ENCODE results near the gene LMF2.

Gene LMF2

DNA sequence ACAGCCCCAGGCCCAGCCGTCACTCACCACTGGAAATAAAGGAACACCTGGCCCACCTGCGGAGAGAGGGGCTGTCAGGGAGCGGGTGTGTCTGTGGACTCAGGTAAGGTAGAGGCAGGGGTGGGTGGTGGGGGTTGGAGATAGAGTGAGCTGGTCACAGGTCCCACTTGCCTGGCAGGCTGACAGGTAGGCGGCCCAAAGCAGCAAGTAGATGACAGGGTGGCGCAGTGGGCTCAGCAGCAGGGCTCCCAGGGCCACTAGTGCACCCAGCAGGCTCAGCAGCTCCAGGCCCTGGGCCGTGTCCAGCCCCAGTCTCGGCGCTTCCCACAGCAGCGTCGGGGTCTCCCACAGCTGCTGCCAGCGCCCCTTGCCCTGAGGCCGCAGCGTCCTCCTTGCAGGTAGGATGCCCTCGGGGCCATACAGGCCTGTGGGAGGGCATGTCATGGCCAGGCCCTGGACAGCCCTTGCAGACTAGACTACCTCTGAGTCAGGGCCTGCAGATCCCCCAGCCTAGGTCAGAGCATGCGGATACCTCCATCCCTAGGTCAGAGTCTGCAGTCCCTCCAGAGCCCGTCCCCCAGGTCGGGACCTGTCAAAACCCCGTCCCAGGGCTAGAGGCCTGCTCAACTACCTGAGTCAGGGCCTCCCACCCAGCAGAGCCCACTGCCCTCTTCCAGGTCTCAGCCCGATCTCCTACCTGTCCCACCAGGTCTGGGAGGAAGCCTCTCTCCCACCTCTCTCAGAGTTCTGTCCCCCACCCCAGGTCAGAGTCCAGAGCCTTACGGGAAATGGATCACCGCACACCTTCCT, 686 bp downstream of the LMF2 start:
- H3K4me3 Mint-ChIP-seq: peak overlapping the region; percentile 96
- peaks cover 10% of the 10 kb centered on the region for H3K4me1 Mint-ChIP-seq (ENCODE audit: low read depth)
- peaks cover 3% of the 10 kb centered on the region for H3K36me3 Mint-ChIP-seq (ENCODE audit: low read depth)

DNA sequence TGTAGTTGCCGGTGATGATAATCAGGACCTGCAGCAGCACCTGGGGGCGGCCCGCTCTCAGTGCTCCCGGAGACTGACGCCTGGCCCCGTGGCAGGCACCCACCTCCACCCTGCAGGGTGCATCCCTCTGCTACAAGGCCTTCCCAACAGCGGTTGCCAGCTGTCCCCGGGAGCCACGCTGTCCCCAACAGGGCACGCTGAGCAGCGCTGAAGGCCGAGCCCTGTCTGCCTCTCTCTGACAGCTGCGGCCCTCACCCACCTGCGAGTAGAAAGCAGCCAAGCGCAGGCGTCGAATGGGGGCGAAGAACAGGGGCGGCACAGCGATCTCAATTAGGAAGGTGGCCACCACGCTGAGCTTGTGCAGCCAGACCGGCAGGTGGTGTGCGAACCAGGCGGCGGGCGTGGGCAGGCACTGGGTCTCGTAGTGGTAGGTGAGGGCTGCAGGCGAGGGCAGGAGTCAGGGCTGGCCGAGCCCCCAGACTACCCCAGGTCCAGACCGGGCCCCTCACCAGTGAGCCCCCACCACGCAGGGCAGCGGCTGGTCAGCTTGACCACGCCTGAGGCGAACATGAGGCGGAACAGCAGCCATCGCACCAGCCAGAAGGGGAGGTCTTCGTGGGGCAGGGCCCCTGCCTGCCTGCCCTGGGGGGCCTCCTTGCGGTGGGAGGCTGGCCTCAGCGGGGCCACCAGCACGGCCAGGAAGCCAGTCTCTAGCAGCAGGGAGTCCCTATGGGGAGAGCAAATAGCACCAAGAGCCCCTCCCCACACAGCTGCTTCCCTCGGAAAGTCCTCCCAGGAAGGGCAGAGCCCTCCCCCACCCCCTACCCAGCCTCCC, 1.5 kb downstream of the LMF2 start:
- Mint-ChIP-seq H3K9me3 (no peaks in the 10 kb centered on the region), H3K27ac (no peak overlapping the region), H3K4me1 (ENCODE audit: low read depth) (peaks cover 10% of the 10 kb centered on the region), H3K27me3 (ENCODE audit: low read depth) (no peaks in the 10 kb centered on the region), H3K4me3 (peak overlapping the region; percentile 96), H3K36me3 (ENCODE audit: low read depth) (peaks cover 3% of the 10 kb centered on the region)

More for the DNA sequence above, 686 bp downstream of the LMF2 start:
- no peaks in the 10 kb centered on the region for H3K27me3 Mint-ChIP-seq (ENCODE audit: low read depth)
- H3K27ac Mint-ChIP-seq: peak overlapping the region; percentile 91
- H3K9me3 Mint-ChIP-seq: no peaks in the 10 kb centered on the region

DNA sequence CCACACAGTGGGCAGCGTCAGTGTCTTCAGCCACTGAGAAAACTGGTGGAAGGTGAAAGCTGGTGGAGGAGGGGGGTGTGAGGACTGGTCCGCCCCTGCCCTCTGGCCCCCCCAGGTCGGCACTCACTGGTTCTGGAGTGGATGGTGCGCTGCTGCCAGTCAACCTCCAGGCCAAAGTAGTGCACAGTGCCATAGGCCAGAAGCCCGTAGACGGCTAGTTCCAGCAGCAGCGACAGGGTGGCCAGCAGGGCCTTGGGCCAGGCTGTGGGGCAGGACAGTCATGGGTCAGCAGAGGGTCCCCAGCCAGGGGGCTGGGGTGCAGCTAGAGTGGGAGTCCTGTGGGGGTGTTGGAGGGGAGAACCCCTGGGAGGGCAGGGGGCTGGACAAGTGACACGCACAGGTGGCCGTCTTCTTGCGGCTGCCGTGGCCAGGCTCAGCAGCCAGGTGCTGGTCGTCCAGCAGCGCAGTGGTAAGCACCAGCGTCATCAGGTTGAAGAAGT, 2.2 kb downstream of the LMF2 start:
- peaks cover 10% of the 10 kb centered on the region for H3K4me1 Mint-ChIP-seq (ENCODE audit: low read depth)
- peaks cover 3% of the 10 kb centered on the region for H3K36me3 Mint-ChIP-seq (ENCODE audit: low read depth)
- no peaks in the 10 kb centered on the region for H3K27me3 Mint-ChIP-seq (ENCODE audit: low read depth)
- H3K27ac Mint-ChIP-seq: no peak overlapping the region
- H3K9me3 Mint-ChIP-seq: no peaks in the 10 kb centered on the region
- H3K4me3 Mint-ChIP-seq: peak overlapping the region; percentile 28

GRCh38 chr22:50504369-50505211, 2.9 kb downstream of the LMF2 start:
- H3K4me1 Mint-ChIP-seq (ENCODE audit: low read depth): peaks cover 9% of the 10 kb centered on the region
- no peaks in the 10 kb centered on the region for H3K9me3 Mint-ChIP-seq
- H3K27me3 Mint-ChIP-seq (ENCODE audit: low read depth): no peaks in the 10 kb centered on the region
- no peak overlapping the region for H3K27ac Mint-ChIP-seq
- peaks cover 3% of the 10 kb centered on the region for H3K36me3 Mint-ChIP-seq (ENCODE audit: low read depth)
- H3K4me3 Mint-ChIP-seq: no peak overlapping the region

GRCh38 chr22:50503475-50504145, 3.9 kb downstream of the LMF2 start:
- Mint-ChIP-seq H3K27me3 (ENCODE audit: low read depth) (no peaks in the 10 kb centered on the region), H3K4me3 (no peak overlapping the region), H3K9me3 (no peaks in the 10 kb centered on the region), H3K36me3 (ENCODE audit: low read depth) (peaks cover 3% of the 10 kb centered on the region), H3K27ac (no peak overlapping the region), H3K4me1 (ENCODE audit: low read depth) (peaks cover 2% of the 10 kb centered on the region)

DNA sequence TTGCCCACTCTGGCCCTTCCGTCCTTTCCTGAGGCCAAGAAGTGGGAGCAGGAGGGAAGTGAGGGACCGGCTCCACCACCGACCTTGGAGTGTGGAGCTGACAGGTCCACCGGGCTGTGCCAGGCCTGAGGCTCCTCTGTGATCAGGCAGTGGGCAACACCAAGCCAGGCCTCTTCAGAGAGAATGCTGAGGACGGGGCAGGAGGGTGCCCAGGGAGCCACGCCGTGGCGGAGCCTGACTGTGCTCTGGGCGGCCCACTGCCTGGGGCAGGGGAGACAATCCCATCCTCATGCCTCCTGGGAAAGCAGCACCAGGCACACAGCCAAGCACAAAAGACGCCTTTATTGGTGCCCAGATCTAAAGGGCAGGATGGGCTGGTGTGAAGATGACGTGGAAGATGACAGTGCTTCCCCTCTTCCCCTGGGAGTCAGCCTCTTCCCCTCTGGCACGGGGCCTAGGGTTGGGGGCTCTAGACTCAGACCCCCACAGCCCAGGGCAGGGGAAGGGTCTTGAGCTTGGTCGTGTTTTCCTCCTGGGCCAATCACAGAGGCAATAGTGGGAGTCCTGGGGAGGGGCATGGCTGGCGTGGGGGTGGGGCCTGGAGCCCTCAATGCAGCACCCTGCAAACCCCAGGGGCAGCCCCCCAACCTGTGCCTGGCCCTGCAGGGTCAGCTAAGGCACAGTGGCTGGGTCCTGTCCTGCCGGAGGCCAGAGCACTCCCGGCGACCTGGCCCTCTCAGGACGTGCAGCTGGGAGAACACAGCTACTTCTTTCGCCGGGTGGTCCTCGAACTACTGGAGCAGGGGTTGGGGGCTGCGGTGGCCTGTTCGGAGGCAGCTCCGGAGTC, 4.7 kb downstream of the LMF2 start:
- H3K9me3 Mint-ChIP-seq: no peaks in the 10 kb centered on the region
- peaks cover 6% of the 10 kb centered on the region for H3K4me1 Mint-ChIP-seq (ENCODE audit: low read depth)
- H3K27ac Mint-ChIP-seq: no peak overlapping the region
- peaks cover 2% of the 10 kb centered on the region for H3K27me3 Mint-ChIP-seq (ENCODE audit: low read depth)
- no peak overlapping the region for H3K4me3 Mint-ChIP-seq
- H3K36me3 Mint-ChIP-seq (ENCODE audit: low read depth): peaks cover 3% of the 10 kb centered on the region

- H3K4me1 Mint-ChIP-seq (ENCODE audit: low read depth): peaks cover 6% of the 10 kb centered on the region
- no peak overlapping the region for H3K27ac Mint-ChIP-seq
- no peaks in the 10 kb centered on the region for H3K9me3 Mint-ChIP-seq
- peaks cover 4% of the 10 kb centered on the region for H3K27me3 Mint-ChIP-seq (ENCODE audit: low read depth)
- H3K4me3 Mint-ChIP-seq: no peak overlapping the region
- H3K36me3 Mint-ChIP-seq (ENCODE audit: low read depth): no peaks in the 10 kb centered on the region
These were observed 5.4 kb downstream of the LMF2 start for GRCh38 chr22:50502096-50502495.

GRCh38 chr22:50500452-50500851, 7.0 kb downstream of the LMF2 start:
- no peaks in the 10 kb centered on the region for H3K36me3 Mint-ChIP-seq (ENCODE audit: low read depth)
- no peak overlapping the region for H3K27ac Mint-ChIP-seq
- peaks cover 4% of the 10 kb centered on the region for H3K27me3 Mint-ChIP-seq (ENCODE audit: low read depth)
- H3K4me3 Mint-ChIP-seq: no peak overlapping the region
- H3K9me3 Mint-ChIP-seq: no peaks in the 10 kb centered on the region
- H3K4me1 Mint-ChIP-seq (ENCODE audit: low read depth): peaks cover 6% of the 10 kb centered on the region

GRCh38 chr22:50498322-50498890, 9.1 kb downstream of the LMF2 start:
- no peaks in the 10 kb centered on the region for H3K9me3 Mint-ChIP-seq
- H3K27ac Mint-ChIP-seq: no peak overlapping the region
- H3K36me3 Mint-ChIP-seq (ENCODE audit: low read depth): no peaks in the 10 kb centered on the region
- H3K27me3 Mint-ChIP-seq (ENCODE audit: low read depth): peaks cover 4% of the 10 kb centered on the region
- no peak overlapping the region for H3K4me3 Mint-ChIP-seq
- peaks cover 6% of the 10 kb centered on the region for H3K4me1 Mint-ChIP-seq (ENCODE audit: low read depth)

- peaks cover 6% of the 10 kb centered on the region for H3K4me1 Mint-ChIP-seq (ENCODE audit: low read depth)
- H3K27me3 Mint-ChIP-seq (ENCODE audit: low read depth): peaks cover 4% of the 10 kb centered on the region
- no peak overlapping the region for H3K4me3 Mint-ChIP-seq
- no peaks in the 10 kb centered on the region for H3K36me3 Mint-ChIP-seq (ENCODE audit: low read depth)
- H3K9me3 Mint-ChIP-seq: no peaks in the 10 kb centered on the region
- no peak overlapping the region for H3K27ac Mint-ChIP-seq
These were observed 10.4 kb downstream of the LMF2 start for GRCh38 chr22:50497093-50497492.

DNA sequence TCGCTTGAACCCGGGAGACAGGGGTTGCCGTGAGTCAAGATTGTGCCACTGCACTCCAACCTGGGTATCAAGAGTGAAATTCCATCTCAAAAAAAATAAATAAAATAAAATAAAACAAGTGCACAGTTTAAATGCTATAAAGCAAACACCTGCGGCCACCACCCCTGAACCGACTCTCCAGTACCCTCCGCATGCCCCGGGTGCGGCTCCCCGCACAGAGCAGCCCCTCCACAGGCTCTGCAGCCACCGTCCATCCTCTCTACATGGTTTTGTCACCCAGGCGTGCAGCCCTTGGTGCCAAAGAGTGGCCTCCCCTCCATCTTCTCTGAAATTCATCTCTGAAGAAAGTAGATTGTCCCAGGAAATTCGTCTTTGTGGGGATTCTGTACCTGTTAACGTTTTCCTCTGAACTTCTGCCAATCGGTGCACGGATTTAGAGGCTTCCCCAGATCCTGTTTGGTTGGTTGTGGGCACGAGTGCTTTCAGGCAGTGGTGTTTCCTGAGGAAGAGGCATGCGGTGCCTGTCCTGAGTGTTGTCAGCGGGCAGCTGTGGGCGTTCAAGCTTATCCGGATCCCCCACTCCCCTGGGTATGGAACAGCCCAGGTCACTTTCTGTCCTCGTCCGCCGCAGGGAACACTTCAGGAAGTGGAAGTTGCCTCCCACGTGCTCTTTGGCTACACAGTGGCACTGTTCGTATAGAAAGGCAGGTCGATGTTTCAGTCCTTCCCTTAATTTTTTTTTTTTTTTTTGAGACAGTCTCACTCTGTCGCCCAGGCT, 16.8 kb downstream of the LMF2 start:
- H3K36me3 Mint-ChIP-seq (ENCODE audit: low read depth): no peaks in the 10 kb centered on the region
- H3K4me1 Mint-ChIP-seq (ENCODE audit: low read depth): peaks cover 7% of the 10 kb centered on the region
- no peaks in the 10 kb centered on the region for H3K27me3 Mint-ChIP-seq (ENCODE audit: low read depth)
- H3K27ac Mint-ChIP-seq: peak overlapping the region; percentile 45
- no peaks in the 10 kb centered on the region for H3K9me3 Mint-ChIP-seq
- H3K4me3 Mint-ChIP-seq: peak overlapping the region; percentile 34

All from T-helper 1 cell treated with Interleukin-12 subunit alpha and Interleukin-12 subunit beta and Interleukin-4 antibody, amounts not matched to agents 30 μg/mL and 1 μg/mL, for 36 hours (primary cell).